Heart right ventricle (tissue), 16 donors: ENCODE results near the gene TRIM50. TPM values are rescaled to one million over a fixed set of nuclear protein-coding genes. Genes with fewer than 3 reads are reported as not detected.
"Not testable (repeated sequence)": the region's sequence is repeated elsewhere in the genome, so short reads cannot be mapped to it uniquely, and the experiment has no call there.

Source experiments
- ATAC-seq, 8 donors: fragments of 200-7000 bp; cut with Tn5 transposase; one replicate each; pipeline ENCODE4 v1.9.1; 2020; ENCODE audit warnings: mild to moderate bottlenecking in 8 of 8, moderate library complexity in 8 of 8, moderate number of reproducible peaks in 1 of 8
- DNase-seq, 2 donors: peaks; one replicate each; pipeline ENCODE4 v3.0.0-alpha.2; 2020
- H3K27ac ChIP-seq, 10 donors: fragments of 200-600 bp; sonication (generic) in 2 of 10; one replicate each; pipeline versions ENCODE4 v1.5.0 to v1.8.0; 2020 to 2022; ENCODE audit warnings: mild to moderate bottlenecking in 3 of 10
- H3K27me3 ChIP-seq, 7 donors: fragments of 200-600 bp; one replicate each; pipeline ENCODE4 v1.8.0; 2021 to 2022; ENCODE audit warnings: mild to moderate bottlenecking in 2 of 7
- H3K36me3 ChIP-seq, 9 donors: fragments of 200-600 bp; sonication (generic) in 1 of 9; one replicate each; pipeline versions ENCODE4 v1.5.0 to v1.8.0; 2020 to 2022; ENCODE audit warnings: mild to moderate bottlenecking in 2 of 9
- H3K4me1 ChIP-seq, 9 donors: fragments of 200-600 bp; sonication (generic) in 1 of 9; one replicate each; pipeline versions ENCODE4 v1.5.0 to v1.8.0; 2020 to 2022; ENCODE audit warnings: mild to moderate bottlenecking in 4 of 9
- H3K4me3 ChIP-seq, 10 donors: fragments of 200-600 bp; sonication (generic) in 2 of 10; one replicate each; pipeline versions ENCODE4 v1.5.0 to v1.8.0; 2020 to 2022; ENCODE audit warnings: mild to moderate bottlenecking in 7 of 10, moderate library complexity in 2 of 10
- H3K9me3 ChIP-seq, 11 donors: fragments of 200-600 bp in 10 of 11; sonication (generic) in 2 of 11; one replicate each; pipeline versions ENCODE4 v1.5.0 to v1.8.0; 2013 to 2022; ENCODE audit warnings: mild to moderate bottlenecking in 2 of 11, control low read depth in 1 of 11, moderate library complexity in 1 of 11
- WGBS, 2 donors: extraction: QIAGEN DNeasy Blood & Tissue Kit; methylation state at CpG; one replicate each; pipeline ENCODE4 v1.1.7; 2013; ENCODE audit warnings: inconsistent platforms in 1 of 2; 5-methylcytosine and 5-hydroxymethylcytosine counted together
- intact Hi-C, 10 donors: fragments of 100-400 bp; cut with DNase I; formaldehyde crosslinking; loops; one replicate each; pipeline versions ENCODE4 v1.11.1 to v1.14.2; 2022
- polyA plus RNA-seq, 2 donors: library from polyadenylated mRNA; stranded (reverse); fragments of 200-250 nt; gene quantifications; one replicate each; pipeline ENCODE4 v1.2.3, GENCODE V29; 2013
- total RNA-seq, 10 donors: library from RNA; stranded (reverse); fragmentation: NEBNext Ultra II Directional in 3 of 10; extraction: Animal tissue kit (Norgen Biotek cat#: 25700) in 3 of 10; gene quantifications; one replicate each; pipeline versions ENCODE4 v1.2.1 to v1.2.4, GENCODE V29; 2021 to 2023
- TF ChIP-seq, protein P1 (sequence below), 9 donors: fragments of 200-600 bp; sonication (generic) in 2 of 9; IDR thresholded peaks; one replicate each; pipeline versions ENCODE4 v1.5.0 to v1.8.0; 2021 to 2022; ENCODE audit warnings: antibody characterized with exemption in 9 of 9, mild to moderate bottlenecking in 5 of 9, moderate library complexity in 1 of 9
- donor health status: Arrhythmogenic right ventricular cardiomyopathy.
- donor health status: ischemic (EF 13 %, LVEDD 7.1; RV severe dilation, severe dysfunction).
- donor health status: healthy with polysubstance abuse.
- donor health status: DM: no; HTN: yes; CAD: no.
- donor health status: DM: no; HTN: no; CAD: no.
- donor health status: ischemic (EF 25% LVEDD 6.9; RV normal size, moderate dysfunction).
- donor health status: ischemic (EF 25% LVEDD 5.7; RV mildly dilated, moderate dysfunction).
- donor health status: healthy.
- donor health status: DM: yes; HTN: yes; CAD: no.
- donor health status: Ischemic cardiomyopathy.
- donor health status: ischemic (EF 35%, LVEDD 5.7; RV mildly dilated, moderate dysfunction).
- donor health status: nonischemic (EF 11% LVEDD 7.7; RV severe dilation, severe dysfunction).
- donor health status: DM: yes; HTN: yes; CAD: no.
- donor health status: PGD.
- donor health status: ischemic (EF 29% LVEDD 5.4; RV normal size, mild dysfunction).
- donor health status: nonischemic (EF 23%, LVEDD 6.1; RV moderate dilation, normal function).

The TRIM50 gene
- total and polyA plus RNA-seq, 12 donors: 0.04 to 0.62 (median 0.24) TPM; not detected in 4

DNA sequence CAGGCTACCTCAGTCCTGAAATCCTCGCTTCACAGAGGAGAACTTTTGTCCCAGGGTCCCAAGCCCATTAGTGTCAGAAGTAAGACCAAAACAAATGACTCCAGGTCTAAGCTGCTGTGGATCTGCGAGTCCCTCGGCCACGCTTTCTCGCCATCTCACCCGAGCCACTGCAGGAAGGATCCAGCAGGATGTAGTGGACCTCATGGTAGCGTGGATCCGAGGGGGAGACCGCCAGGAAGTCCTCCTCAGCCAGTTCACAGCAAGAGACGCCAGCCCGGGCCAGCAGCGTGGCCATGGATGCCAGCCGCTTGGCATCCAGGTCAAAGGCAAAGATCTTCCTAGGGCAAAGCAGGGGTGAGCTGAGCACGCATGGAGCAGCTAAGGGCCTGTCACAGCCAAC, 23.8 kb downstream of the TRIM50 start:
- intact Hi-C loops: no loop called here
- no peak for ATAC-seq
- 92 to 93% methylated on average over 14 of the region's 14 CpGs for WGBS, 2 donors

DNA sequence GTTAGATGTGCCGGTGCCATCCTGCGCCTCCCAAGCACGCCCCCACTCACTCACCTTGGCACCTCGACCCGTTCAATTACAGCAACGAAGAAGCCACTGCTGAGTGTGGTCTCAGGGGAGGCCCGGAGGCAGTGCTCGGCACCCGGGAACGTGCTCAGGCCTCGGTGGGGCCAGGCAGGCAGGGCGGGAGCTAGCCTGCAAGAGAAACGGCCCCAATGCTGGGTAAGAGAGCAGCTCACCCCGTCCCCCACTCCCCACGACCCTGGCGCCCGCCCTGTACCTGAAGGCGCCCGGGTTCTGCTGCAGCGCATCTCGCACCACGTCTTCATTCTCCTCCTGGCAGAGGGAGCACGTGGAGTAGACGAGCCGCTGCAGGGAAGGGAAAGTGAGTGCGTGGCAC, 24.3 kb downstream of the TRIM50 start:
- WGBS, 2 donors: 89 to 93% methylated on average over 26 of the region's 26 CpGs
- H3K27me3 ChIP-seq: no peaks in the 10 kb centered on the region
- no peak for DNase-seq
- TF ChIP-seq, protein P1, sequence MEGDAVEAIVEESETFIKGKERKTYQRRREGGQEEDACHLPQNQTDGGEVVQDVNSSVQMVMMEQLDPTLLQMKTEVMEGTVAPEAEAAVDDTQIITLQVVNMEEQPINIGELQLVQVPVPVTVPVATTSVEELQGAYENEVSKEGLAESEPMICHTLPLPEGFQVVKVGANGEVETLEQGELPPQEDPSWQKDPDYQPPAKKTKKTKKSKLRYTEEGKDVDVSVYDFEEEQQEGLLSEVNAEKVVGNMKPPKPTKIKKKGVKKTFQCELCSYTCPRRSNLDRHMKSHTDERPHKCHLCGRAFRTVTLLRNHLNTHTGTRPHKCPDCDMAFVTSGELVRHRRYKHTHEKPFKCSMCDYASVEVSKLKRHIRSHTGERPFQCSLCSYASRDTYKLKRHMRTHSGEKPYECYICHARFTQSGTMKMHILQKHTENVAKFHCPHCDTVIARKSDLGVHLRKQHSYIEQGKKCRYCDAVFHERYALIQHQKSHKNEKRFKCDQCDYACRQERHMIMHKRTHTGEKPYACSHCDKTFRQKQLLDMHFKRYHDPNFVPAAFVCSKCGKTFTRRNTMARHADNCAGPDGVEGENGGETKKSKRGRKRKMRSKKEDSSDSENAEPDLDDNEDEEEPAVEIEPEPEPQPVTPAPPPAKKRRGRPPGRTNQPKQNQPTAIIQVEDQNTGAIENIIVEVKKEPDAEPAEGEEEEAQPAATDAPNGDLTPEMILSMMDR (IDR thresholded peaks at IDR 0.05): no peak
- ATAC-seq: no peak
- H3K9me3 ChIP-seq: no peaks in the 10 kb centered on the region
- H3K4me3 ChIP-seq: no peak overlapping the region
- intact Hi-C loops: no loop called here
- no peak overlapping the region for H3K27ac ChIP-seq
- H3K36me3 ChIP-seq: peaks cover 0 to 45% (median 13%) of the 10 kb centered on the region in 9 donors
- H3K4me1 ChIP-seq: peaks cover 0 to 11% (median 0%) of the 10 kb centered on the region in 9 donors

More for the DNA sequence above, 23.8 kb downstream of the TRIM50 start:
- Histone ChIP-seq H3K4me1 (peaks cover 0 to 15% (median 4%) of the 10 kb centered on the region in 9 donors), H3K27ac (no peak overlapping the region), H3K36me3 (peaks cover 0 to 45% (median 13%) of the 10 kb centered on the region in 9 donors), H3K9me3 (no peaks in the 10 kb centered on the region), H3K4me3 (no peak overlapping the region), H3K27me3 (no peaks in the 10 kb centered on the region)
- DNase-seq: no peak
- TF ChIP-seq, protein P1 (IDR thresholded peaks at IDR 0.05): no peak

DNA sequence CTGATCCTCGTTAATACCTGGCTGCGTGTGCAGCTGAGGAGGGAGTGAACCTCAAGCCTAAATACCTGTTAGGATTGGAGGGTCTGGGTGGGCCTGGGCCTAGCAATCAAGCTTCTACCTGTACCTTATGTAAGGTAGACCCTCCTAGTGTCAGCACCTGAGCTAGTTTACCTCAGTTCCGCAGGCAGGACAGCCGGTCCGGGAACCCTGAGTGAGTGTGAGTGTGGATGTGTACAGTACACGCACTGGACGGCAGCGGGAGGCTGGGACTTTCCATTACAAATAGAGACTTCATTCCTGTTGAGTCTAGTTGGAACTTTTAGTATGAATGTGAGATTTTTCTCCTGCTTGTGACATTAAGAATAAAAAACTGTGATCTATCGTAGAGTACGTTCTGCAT, 25.0 kb downstream of the TRIM50 start:
- H3K27me3 ChIP-seq, H3K4me3 ChIP-seq, H3K4me1 ChIP-seq, H3K27ac ChIP-seq, intact Hi-C loops, ATAC-seq, DNase-seq, H3K9me3 ChIP-seq: not testable (repeated sequence)
- 93 to 94% methylated on average over 10 of the region's 10 CpGs for WGBS, 2 donors
- H3K36me3 ChIP-seq: peaks cover 0 to 45% (median 13%) of the 10 kb centered on the region in 9 donors

DNA sequence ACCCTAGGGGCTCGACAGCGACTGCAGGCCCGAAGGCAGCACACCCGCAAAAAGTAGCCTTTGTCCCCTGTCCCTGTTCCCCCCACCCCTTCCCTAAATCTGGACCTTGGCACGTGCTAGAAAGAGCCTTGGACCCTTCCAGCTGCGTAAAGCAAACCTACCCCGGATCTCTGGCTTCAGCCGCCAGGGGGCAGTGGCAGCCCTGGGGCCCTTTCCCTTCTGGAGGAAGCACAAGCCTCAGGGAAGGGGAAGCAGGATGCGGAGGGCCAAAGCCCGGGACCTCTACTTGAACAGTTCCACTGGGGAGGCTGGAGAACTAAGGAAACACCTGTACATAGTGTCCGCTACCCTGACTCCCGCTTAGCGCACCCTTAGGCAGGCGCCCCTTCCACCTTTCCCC, 26.8 kb downstream of the TRIM50 start:
- peak in 3 of 8 donors; percentile 2 to 22 (median 9) for ATAC-seq

DNA sequence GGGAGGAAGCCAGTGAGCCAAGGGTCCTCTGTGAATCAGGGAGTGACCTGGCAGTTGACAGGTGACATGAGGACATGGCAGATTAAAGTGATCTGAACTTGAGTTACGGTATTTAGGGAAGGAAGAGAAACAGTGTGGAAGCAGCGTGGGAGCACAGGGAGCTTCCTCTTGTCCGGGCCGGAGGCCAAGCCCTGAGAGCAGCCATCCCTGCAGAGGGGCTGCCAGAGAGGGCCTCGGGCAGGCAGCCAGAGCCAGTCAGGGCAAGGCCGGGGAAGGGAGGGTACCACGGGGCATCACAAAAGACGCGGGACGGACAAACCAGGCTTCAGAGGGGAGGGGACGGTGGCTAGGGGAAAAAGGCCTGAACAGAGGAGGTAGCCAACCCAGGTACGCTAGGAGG, 28.1 kb downstream of the TRIM50 start:
- H3K27ac ChIP-seq, H3K4me3 ChIP-seq, DNase-seq, H3K27me3 ChIP-seq, H3K4me1 ChIP-seq, intact Hi-C loops, H3K9me3 ChIP-seq: not testable (repeated sequence)
- peak; percentile 64 to 90 (median 76) for ATAC-seq
- 7 to 11% methylated on average over 7 to 8 of the region's 12 CpGs for WGBS, 2 donors
- H3K36me3 ChIP-seq: peaks cover 0 to 22% (median 13%) of the 10 kb centered on the region in 9 donors

More for the DNA sequence above, 26.8 kb downstream of the TRIM50 start:
- intact Hi-C loops, H3K9me3 ChIP-seq, H3K4me3 ChIP-seq, H3K4me1 ChIP-seq, H3K27ac ChIP-seq, H3K27me3 ChIP-seq, DNase-seq: not testable (repeated sequence)
- H3K36me3 ChIP-seq: peaks cover 0 to 35% (median 13%) of the 10 kb centered on the region in 9 donors
- WGBS, 2 donors: 74 to 82% methylated on average over 4 to 10 of the region's 14 CpGs

DNA sequence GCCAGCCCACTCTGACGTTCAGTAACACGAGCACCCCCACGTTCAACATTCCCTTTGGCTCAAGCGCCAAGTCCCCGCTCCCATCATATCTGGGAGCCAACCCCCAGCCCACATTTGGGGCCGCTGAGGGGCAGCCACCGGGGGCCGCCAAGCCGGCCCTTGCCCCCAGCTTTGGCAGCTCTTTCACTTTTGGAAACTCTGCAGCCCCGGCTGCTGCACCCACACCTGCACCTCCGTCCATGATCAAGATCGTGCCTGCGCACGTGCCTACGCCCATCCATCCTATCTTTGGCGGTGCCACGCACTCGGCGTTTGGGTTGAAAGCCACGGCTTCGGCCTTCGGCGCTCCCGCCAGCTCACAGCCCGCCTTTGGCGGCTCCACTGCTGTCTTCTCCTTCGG, 30.2 kb downstream of the TRIM50 start:
- H3K27ac ChIP-seq, DNase-seq, ATAC-seq, intact Hi-C loops, H3K36me3 ChIP-seq, H3K4me1 ChIP-seq, H3K4me3 ChIP-seq, H3K9me3 ChIP-seq, H3K27me3 ChIP-seq: not testable (repeated sequence)
- WGBS, 2 donors: 93 to 100% methylated on average over 7 to 26 of the region's 27 CpGs

DNA sequence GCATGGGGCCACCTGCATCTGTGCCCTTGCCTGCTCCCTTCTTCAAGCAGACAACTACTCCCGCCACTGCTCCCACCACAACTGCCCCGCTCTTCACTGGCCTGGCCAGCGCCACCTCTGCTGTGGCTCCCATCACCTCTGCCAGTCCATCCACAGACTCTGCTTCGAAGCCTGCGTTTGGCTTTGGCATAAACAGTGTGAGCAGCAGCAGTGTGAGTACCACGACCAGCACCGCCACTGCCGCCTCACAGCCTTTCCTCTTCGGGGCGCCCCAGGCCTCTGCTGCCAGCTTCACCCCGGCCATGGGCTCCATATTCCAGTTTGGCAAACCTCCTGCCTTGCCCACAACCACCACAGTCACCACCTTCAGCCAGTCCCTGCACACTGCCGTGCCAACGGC, 30.6 kb downstream of the TRIM50 start:
- ATAC-seq, H3K27ac ChIP-seq, intact Hi-C loops, H3K36me3 ChIP-seq, H3K4me1 ChIP-seq, H3K27me3 ChIP-seq, H3K9me3 ChIP-seq, H3K4me3 ChIP-seq, DNase-seq: not testable (repeated sequence)
- WGBS, 2 donors: no CpG with 5 or more reads among the region's 13 CpGs

DNA sequence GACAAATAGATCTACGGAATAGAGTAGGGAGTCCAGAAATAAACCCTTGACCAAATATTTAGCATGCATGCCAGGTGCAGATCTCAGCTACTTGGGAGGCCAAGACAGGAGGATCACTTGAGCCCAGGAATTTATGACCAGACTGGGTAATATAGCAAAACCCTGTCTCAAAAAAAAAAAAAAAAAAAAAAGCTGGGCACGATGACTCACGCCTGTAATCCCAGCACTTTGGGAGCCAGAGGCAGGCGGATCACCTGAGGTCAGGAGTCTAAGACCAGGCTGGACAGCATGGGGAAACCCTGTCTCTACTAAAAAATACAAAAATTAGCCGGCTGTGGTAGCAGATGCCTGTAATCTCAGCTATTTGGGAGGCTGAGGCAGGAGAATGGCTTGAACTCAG, 50.7 kb downstream of the TRIM50 start:
- H3K4me3 ChIP-seq, H3K27me3 ChIP-seq, H3K36me3 ChIP-seq, H3K27ac ChIP-seq, intact Hi-C loops, DNase-seq, H3K4me1 ChIP-seq, ATAC-seq, H3K9me3 ChIP-seq: not testable (repeated sequence)
- 73 to 78% methylated on average over 1 of the region's 5 CpGs for WGBS, 2 donors

DNA sequence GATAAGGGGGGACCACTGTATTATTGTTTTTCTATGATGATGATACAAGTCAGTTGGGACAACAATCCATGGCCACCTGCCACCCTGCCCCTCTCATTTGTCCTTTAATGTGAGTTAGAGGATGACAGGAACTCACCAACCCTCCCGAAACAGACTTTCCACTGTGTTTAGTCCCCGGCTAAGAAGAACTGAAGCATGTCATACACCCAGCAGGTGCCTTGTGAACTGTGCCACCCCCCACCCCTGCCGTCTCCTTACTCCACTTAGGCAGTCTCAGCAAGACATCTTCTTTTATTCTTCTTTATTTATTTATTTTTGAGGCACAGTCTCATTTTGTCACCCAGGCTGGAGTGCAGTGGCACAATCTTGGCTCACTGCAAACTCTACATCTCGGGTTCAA, 60.1 kb downstream of the TRIM50 start:
- H3K4me3 ChIP-seq, intact Hi-C loops, H3K9me3 ChIP-seq, H3K4me1 ChIP-seq, DNase-seq, H3K27ac ChIP-seq, ATAC-seq, H3K36me3 ChIP-seq, H3K27me3 ChIP-seq: not testable (repeated sequence)
- 81 to 86% methylated on average over 3 of the region's 4 CpGs for WGBS, 2 donors

DNA sequence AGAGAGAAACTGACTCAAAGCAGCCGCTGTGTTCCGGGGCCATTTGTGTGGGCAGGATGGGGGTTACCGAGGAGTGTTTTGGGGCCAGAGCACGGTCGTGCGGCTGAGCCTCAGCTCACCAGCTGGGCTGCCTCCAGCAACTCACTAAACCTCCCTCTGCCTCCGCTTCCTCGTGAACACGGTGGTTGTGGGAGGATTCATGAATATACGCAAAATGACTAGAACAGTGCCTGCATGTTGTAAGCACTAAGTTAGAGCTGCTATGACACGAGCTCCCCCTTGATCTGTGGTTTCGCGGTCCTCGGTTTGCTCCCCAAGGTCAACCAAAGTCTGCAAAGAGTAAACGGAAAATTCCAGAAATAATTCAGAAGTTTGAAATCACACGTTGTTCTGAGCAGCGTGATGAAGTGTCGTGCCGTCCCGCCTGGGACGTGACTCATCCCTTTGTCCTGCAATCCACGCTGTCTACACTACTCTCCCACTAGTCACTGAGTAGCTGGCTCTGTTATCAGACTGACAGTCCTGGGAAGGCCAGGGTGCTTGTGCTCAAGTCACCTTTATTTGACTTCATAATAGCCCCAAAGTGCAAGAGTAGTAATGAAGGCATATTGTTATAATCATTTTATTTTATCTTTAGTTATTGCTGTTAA, 61.0 kb downstream of the TRIM50 start:
- no CpG with 5 or more reads among the region's 22 CpGs for WGBS, 2 donors
- H3K36me3 ChIP-seq, H3K27ac ChIP-seq, intact Hi-C loops, H3K27me3 ChIP-seq, H3K9me3 ChIP-seq, DNase-seq, H3K4me1 ChIP-seq, H3K4me3 ChIP-seq: not testable (repeated sequence)
- peak in 7 of 8 donors; percentile 49 to 99 (median 85) for ATAC-seq
